Tibial artery (tissue), 4 donors: Measurements from ENCODE around the gene AKIRIN1.
"Not testable (repeated sequence)": the region's sequence is repeated elsewhere in the genome, so short reads cannot be mapped to it uniquely, and the experiment has no call there.

ENCODE experiments used
- DNase-seq, 2 donors: peaks; one replicate each; pipeline ENCODE4 v3.0.0-alpha.2; 2019
- H3K27ac ChIP-seq, 2 donors: fragments of 200-600 bp; sonication (generic) in 1 of 2; 1 replicate in 1 of 2; 2 replicates in 1 of 2; pipeline ENCODE4 v1.5.1; 2018 to 2019; ENCODE audit warnings: mild to moderate bottlenecking in 1 of 2
- H3K27me3 ChIP-seq, 2 donors: fragments of 200-600 bp; sonication (generic) in 1 of 2; one replicate each; pipeline versions ENCODE4 v1.5.1 to v1.6.0; 2016 to 2019
- H3K36me3 ChIP-seq, 3 donors: fragments of 200-600 bp; sonication (generic) in 2 of 3; one replicate each; pipeline ENCODE4 v1.5.1; 2016 to 2019; ENCODE audit warnings: mild to moderate bottlenecking in 2 of 3
- H3K4me1 ChIP-seq, 4 donors: fragments of 200-600 bp; sonication (generic) in 2 of 4; 1 replicate in 3 of 4; 2 replicates in 1 of 4; pipeline ENCODE4 v1.5.1; 2016 to 2019
- H3K4me3 ChIP-seq, 2 donors: fragments of 200-600 bp; sonication (generic) in 1 of 2; 1 replicate in 1 of 2; 2 replicates in 1 of 2; pipeline ENCODE4 v1.5.1; 2018 to 2019; ENCODE audit warnings: mild to moderate bottlenecking in 2 of 2
- H3K9me3 ChIP-seq, 3 donors: fragments of 200-600 bp; sonication (generic) in 1 of 3; one replicate each; pipeline ENCODE4 v1.5.1; 2016 to 2019
- CTCF ChIP-seq, 2 experiments: fragments of 200-600 bp in 1 of 2; fragments of 450-650 bp in 1 of 2; IDR thresholded peaks; one replicate each; pipeline ENCODE4 v1.5.1; 2017 to 2019; ENCODE audit warnings: antibody characterized with exemption in 2 of 2, mild to moderate bottlenecking in 1 of 2, moderate library complexity in 1 of 2
- intact Hi-C: fragments of 100-400 bp; cut with DNase I; formaldehyde crosslinking; loops from one replicate; pipeline ENCODE4 v1.15.0; 2023; ENCODE audit warnings: low total_unique reads

Gene AKIRIN1

GRCh38 chr1:39051956-39052355 is 60.9 kb downstream of the AKIRIN1 start:
- intact Hi-C loops, result no loop called here

GRCh38 chr1:39055213-39055710 is 64.2 kb downstream of the AKIRIN1 start:
- DNase-seq, result peak in 1 of 2 donors; percentile 29
- H3K27ac ChIP-seq, H3K9me3 ChIP-seq, H3K4me1 ChIP-seq, H3K4me3 ChIP-seq, H3K27me3 ChIP-seq, H3K36me3 ChIP-seq, intact Hi-C loops: not testable (repeated sequence)

More at GRCh38 chr1:39051956-39052355, 60.9 kb downstream of the AKIRIN1 start:
- Histone ChIP-seq H3K4me1 (peaks cover 0 to 19% (median 6%) of the 10 kb centered on the region in 4 donors), H3K36me3 (peaks cover 0 to 14% (median 0%) of the 10 kb centered on the region in 3 donors), H3K27me3 (no peaks in the 10 kb centered on the region), H3K9me3 (no peaks in the 10 kb centered on the region), H3K4me3 (no peak overlapping the region), H3K27ac (no peak overlapping the region)
- no peak for TF ChIP-seq CTCF (IDR thresholded peaks at IDR 0.05)
- DNase-seq, result no peak
